ENCODE measurements around the gene KCNK17. TPM values are rescaled to one million over a fixed set of nuclear protein-coding genes. Genes with fewer than 3 reads are reported as not detected.

The KCNK17 gene
- total RNA-seq, 2 donors from 2014 or later: 0.37 TPM; not detected in 1

GRCh38 chr6:39274903-39275302, 39.3 kb downstream of the KCNK17 start:
- TF ChIP-seq, protein P1, sequence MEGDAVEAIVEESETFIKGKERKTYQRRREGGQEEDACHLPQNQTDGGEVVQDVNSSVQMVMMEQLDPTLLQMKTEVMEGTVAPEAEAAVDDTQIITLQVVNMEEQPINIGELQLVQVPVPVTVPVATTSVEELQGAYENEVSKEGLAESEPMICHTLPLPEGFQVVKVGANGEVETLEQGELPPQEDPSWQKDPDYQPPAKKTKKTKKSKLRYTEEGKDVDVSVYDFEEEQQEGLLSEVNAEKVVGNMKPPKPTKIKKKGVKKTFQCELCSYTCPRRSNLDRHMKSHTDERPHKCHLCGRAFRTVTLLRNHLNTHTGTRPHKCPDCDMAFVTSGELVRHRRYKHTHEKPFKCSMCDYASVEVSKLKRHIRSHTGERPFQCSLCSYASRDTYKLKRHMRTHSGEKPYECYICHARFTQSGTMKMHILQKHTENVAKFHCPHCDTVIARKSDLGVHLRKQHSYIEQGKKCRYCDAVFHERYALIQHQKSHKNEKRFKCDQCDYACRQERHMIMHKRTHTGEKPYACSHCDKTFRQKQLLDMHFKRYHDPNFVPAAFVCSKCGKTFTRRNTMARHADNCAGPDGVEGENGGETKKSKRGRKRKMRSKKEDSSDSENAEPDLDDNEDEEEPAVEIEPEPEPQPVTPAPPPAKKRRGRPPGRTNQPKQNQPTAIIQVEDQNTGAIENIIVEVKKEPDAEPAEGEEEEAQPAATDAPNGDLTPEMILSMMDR (conservative IDR thresholded peaks at IDR 0.05): no peak
- DNase-seq: no peak
- no peak overlapping the region for H3K27ac ChIP-seq (ENCODE audit: low read depth, low read length)
- Mint-ChIP-seq H3K27me3 (ENCODE audit: insufficient read depth) (peaks cover 6% of the 10 kb centered on the region), H3K4me3 (no peak overlapping the region), H3K9me3 (no peaks in the 10 kb centered on the region), H3K27ac (no peak overlapping the region), H3K36me3 (ENCODE audit: low read depth) (no peaks in the 10 kb centered on the region), H3K4me1 (peaks cover 9% of the 10 kb centered on the region)
- no peak overlapping the region for H3K4me3 ChIP-seq (ENCODE audit: low read length)
- H3K4me1 ChIP-seq (ENCODE audit: control insufficient read depth, insufficient read depth, low read length): no peaks in the 10 kb centered on the region
- H3K36me3 ChIP-seq (ENCODE audit: control insufficient read depth, insufficient read depth, low read length): no peaks in the 10 kb centered on the region
- 93 to 100% methylated on average over 3 of the region's 3 CpGs for WGBS, 2 experiments (ENCODE audit: insufficient coverage in 1 of 2, insufficient read length in 1 of 2)
- no peak overlapping the region for H3K9ac ChIP-seq (ENCODE audit: extremely low read depth, low read length, poor library complexity, severe bottlenecking)
- no peaks in the 10 kb centered on the region for H3K9me3 ChIP-seq (ENCODE audit: control insufficient read depth, low read length)
- peaks cover 10% of the 10 kb centered on the region for H3K27me3 ChIP-seq (ENCODE audit: control insufficient read depth, insufficient read depth, low read length, poor library complexity, severe bottlenecking)

DNA sequence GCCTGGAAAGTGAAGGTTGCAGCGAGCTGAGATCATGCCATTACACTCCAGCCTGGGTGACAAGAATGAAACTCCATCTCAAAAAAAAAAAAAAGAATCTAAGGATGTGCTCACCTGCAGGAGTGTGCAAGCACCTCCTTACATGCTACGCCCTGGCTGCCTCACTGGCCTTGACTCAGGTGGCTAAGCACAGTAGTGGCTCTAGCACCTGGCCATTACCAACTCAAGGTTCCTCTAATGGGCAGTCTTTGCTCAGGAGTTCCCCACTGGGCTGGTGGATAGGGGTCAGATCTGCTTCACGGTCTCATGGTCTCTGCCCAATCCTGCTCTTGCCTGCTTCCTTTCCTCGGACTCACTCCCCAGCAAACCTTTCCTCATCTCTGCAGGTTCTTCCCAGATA, 39.7 kb downstream of the KCNK17 start:
- Mint-ChIP-seq H3K4me3 (no peak overlapping the region), H3K9me3 (no peaks in the 10 kb centered on the region), H3K36me3 (ENCODE audit: low read depth) (no peaks in the 10 kb centered on the region), H3K27ac (no peak overlapping the region), H3K4me1 (peaks cover 9% of the 10 kb centered on the region), H3K27me3 (ENCODE audit: insufficient read depth) (peaks cover 5% of the 10 kb centered on the region)
- no peak overlapping the region for H3K4me3 ChIP-seq (ENCODE audit: low read length)
- WGBS, 2 experiments (ENCODE audit: insufficient coverage in 1 of 2, insufficient read length in 1 of 2): 50 to 67% methylated on average over 2 to 4 of the region's 4 CpGs
- no peak overlapping the region for H3K9ac ChIP-seq (ENCODE audit: extremely low read depth, low read length, poor library complexity, severe bottlenecking)
- peaks cover 6% of the 10 kb centered on the region for H3K27me3 ChIP-seq (ENCODE audit: control insufficient read depth, insufficient read depth, low read length, poor library complexity, severe bottlenecking)
- H3K9me3 ChIP-seq (ENCODE audit: control insufficient read depth, low read length): no peaks in the 10 kb centered on the region
- DNase-seq: no peak
- H3K27ac ChIP-seq (ENCODE audit: low read depth, low read length): no peak overlapping the region
- TF ChIP-seq, protein P1 (conservative IDR thresholded peaks at IDR 0.05): no peak
- no peaks in the 10 kb centered on the region for H3K4me1 ChIP-seq (ENCODE audit: control insufficient read depth, insufficient read depth, low read length)
- H3K36me3 ChIP-seq (ENCODE audit: control insufficient read depth, insufficient read depth, low read length): no peaks in the 10 kb centered on the region

- Histone ChIP-seq H3K27me3 (ENCODE audit: control insufficient read depth, insufficient read depth, low read length, poor library complexity, severe bottlenecking) (no peaks in the 10 kb centered on the region), H3K4me1 (ENCODE audit: control insufficient read depth, insufficient read depth, low read length) (no peaks in the 10 kb centered on the region), H3K9ac (ENCODE audit: extremely low read depth, low read length, poor library complexity, severe bottlenecking) (no peak overlapping the region), H3K27ac (ENCODE audit: low read depth, low read length) (no peak overlapping the region), H3K9me3 (ENCODE audit: control insufficient read depth, low read length) (no peaks in the 10 kb centered on the region), H3K4me3 (ENCODE audit: low read length) (no peak overlapping the region), H3K36me3 (ENCODE audit: control insufficient read depth, insufficient read depth, low read length) (no peaks in the 10 kb centered on the region)
- TF ChIP-seq, protein P1 (conservative IDR thresholded peaks at IDR 0.05): no peak
- peaks cover 13% of the 10 kb centered on the region for H3K4me1 Mint-ChIP-seq
- peak; percentile 75 for DNase-seq
- WGBS, 2 experiments (ENCODE audit: insufficient coverage in 1 of 2, insufficient read length in 1 of 2): 63 to 65% methylated on average over 4 to 6 of the region's 6 CpGs
- H3K36me3 Mint-ChIP-seq (ENCODE audit: low read depth): no peaks in the 10 kb centered on the region
- no peak overlapping the region for H3K27ac Mint-ChIP-seq
- H3K27me3 Mint-ChIP-seq (ENCODE audit: insufficient read depth): peaks cover 5% of the 10 kb centered on the region
- H3K9me3 Mint-ChIP-seq: no peaks in the 10 kb centered on the region
- no peak overlapping the region for H3K4me3 Mint-ChIP-seq
Observed at GRCh38 chr6:39273406-39273821, 40.8 kb downstream of the KCNK17 start.

Measured in endodermal cell (in vitro differentiated cells).